Measurements from ENCODE around the gene NVL.

DNA sequence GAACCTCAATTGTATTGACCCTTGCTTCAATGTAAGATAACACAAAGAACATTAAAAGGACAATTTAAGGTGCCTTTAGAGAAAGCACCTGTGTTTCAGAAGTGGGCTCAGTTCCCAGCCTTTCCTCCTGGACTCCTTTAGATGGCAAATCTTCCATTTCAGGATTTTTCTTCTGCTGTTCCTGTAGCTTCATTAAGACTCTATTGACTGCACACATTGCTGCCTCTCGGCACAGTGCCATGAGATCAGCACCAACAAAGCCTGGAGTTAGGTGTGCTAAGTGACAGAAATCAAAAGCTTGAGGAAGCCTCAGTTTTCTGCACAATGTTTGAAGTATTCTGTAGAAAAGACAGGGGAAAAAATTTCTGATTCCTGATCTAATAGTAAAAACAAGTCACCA is 40.6 kb downstream of the NVL start:
- TF ChIP-seq POLR2AphosphoS5 (IDR thresholded peaks at IDR 0.05) (no peak), SMC3 (conservative IDR thresholded peaks at IDR 0.05; ENCODE audit: poor library complexity) (no peak), TAF1 (IDR thresholded peaks at IDR 0.05; ENCODE audit: low read depth) (no peak), EP300 (conservative IDR thresholded peaks at IDR 0.05; ENCODE audit: poor library complexity, severe bottlenecking) (no peak), RAD21 (conservative IDR thresholded peaks at IDR 0.05) (no peak)
- TF ChIP-seq, protein P1, sequence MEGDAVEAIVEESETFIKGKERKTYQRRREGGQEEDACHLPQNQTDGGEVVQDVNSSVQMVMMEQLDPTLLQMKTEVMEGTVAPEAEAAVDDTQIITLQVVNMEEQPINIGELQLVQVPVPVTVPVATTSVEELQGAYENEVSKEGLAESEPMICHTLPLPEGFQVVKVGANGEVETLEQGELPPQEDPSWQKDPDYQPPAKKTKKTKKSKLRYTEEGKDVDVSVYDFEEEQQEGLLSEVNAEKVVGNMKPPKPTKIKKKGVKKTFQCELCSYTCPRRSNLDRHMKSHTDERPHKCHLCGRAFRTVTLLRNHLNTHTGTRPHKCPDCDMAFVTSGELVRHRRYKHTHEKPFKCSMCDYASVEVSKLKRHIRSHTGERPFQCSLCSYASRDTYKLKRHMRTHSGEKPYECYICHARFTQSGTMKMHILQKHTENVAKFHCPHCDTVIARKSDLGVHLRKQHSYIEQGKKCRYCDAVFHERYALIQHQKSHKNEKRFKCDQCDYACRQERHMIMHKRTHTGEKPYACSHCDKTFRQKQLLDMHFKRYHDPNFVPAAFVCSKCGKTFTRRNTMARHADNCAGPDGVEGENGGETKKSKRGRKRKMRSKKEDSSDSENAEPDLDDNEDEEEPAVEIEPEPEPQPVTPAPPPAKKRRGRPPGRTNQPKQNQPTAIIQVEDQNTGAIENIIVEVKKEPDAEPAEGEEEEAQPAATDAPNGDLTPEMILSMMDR (IDR thresholded peaks at IDR 0.05; ENCODE audit: poor library complexity, severe bottlenecking): no peak
- TF ChIP-seq, protein P2, sequence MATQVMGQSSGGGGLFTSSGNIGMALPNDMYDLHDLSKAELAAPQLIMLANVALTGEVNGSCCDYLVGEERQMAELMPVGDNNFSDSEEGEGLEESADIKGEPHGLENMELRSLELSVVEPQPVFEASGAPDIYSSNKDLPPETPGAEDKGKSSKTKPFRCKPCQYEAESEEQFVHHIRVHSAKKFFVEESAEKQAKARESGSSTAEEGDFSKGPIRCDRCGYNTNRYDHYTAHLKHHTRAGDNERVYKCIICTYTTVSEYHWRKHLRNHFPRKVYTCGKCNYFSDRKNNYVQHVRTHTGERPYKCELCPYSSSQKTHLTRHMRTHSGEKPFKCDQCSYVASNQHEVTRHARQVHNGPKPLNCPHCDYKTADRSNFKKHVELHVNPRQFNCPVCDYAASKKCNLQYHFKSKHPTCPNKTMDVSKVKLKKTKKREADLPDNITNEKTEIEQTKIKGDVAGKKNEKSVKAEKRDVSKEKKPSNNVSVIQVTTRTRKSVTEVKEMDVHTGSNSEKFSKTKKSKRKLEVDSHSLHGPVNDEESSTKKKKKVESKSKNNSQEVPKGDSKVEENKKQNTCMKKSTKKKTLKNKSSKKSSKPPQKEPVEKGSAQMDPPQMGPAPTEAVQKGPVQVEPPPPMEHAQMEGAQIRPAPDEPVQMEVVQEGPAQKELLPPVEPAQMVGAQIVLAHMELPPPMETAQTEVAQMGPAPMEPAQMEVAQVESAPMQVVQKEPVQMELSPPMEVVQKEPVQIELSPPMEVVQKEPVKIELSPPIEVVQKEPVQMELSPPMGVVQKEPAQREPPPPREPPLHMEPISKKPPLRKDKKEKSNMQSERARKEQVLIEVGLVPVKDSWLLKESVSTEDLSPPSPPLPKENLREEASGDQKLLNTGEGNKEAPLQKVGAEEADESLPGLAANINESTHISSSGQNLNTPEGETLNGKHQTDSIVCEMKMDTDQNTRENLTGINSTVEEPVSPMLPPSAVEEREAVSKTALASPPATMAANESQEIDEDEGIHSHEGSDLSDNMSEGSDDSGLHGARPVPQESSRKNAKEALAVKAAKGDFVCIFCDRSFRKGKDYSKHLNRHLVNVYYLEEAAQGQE (IDR thresholded peaks at IDR 0.05; ENCODE audit: borderline replicate concordance): no peak

Data from neural cell (in vitro differentiated cells).